Muscle layer of duodenum (tissue), 2 donors: ENCODE measurements around the gene TSSK6.
A peak's percentile ranks its signal among the peaks of the same experiment; 100 is the strongest.

Source experiments
- H3K27ac ChIP-seq: one replicate; pipeline ENCODE4 v1.7.0; 2013; ENCODE audit warnings: mild to moderate bottlenecking, low read length
- H3K27me3 ChIP-seq: one replicate; pipeline ENCODE4 v1.7.0; 2013; ENCODE audit warnings: low read depth, mild to moderate bottlenecking, control low read depth, low read length
- H3K36me3 ChIP-seq, 2 donors: one replicate each; pipeline ENCODE4 v1.7.0; 2013; ENCODE audit warnings: low read length in 2 of 2, control low read depth in 1 of 2, mild to moderate bottlenecking in 1 of 2; ENCODE audit not compliant: insufficient read depth in 2 of 2, control insufficient read depth in 1 of 2
- H3K4me1 ChIP-seq, 2 donors: one replicate each; pipeline ENCODE4 v1.7.0; 2013; ENCODE audit warnings: low read length in 2 of 2, mild to moderate bottlenecking in 2 of 2, control low read depth in 1 of 2, moderate library complexity in 1 of 2; ENCODE audit not compliant: insufficient read depth in 2 of 2, control insufficient read depth in 1 of 2
- H3K4me3 ChIP-seq, 2 donors: one replicate each; pipeline ENCODE4 v1.7.0; 2013; ENCODE audit warnings: low read length in 2 of 2, low read depth in 1 of 2, mild to moderate bottlenecking in 1 of 2
- H3K9me3 ChIP-seq, 2 donors: one replicate each; pipeline ENCODE4 v1.7.0; 2013; ENCODE audit warnings: low read length in 2 of 2, control low read depth in 1 of 2, mild to moderate bottlenecking in 1 of 2; ENCODE audit not compliant: control insufficient read depth in 1 of 2
- donor health status: healthy.

Gene TSSK6

GRCh38 chr19:19488875-19489690 is 26.3 kb downstream of the TSSK6 start:
- Histone ChIP-seq H3K4me3 (peak overlapping the region; percentile 7 to 15), H3K4me1 (peaks cover 19 to 26% of the 10 kb centered on the region in 2 donors)

DNA sequence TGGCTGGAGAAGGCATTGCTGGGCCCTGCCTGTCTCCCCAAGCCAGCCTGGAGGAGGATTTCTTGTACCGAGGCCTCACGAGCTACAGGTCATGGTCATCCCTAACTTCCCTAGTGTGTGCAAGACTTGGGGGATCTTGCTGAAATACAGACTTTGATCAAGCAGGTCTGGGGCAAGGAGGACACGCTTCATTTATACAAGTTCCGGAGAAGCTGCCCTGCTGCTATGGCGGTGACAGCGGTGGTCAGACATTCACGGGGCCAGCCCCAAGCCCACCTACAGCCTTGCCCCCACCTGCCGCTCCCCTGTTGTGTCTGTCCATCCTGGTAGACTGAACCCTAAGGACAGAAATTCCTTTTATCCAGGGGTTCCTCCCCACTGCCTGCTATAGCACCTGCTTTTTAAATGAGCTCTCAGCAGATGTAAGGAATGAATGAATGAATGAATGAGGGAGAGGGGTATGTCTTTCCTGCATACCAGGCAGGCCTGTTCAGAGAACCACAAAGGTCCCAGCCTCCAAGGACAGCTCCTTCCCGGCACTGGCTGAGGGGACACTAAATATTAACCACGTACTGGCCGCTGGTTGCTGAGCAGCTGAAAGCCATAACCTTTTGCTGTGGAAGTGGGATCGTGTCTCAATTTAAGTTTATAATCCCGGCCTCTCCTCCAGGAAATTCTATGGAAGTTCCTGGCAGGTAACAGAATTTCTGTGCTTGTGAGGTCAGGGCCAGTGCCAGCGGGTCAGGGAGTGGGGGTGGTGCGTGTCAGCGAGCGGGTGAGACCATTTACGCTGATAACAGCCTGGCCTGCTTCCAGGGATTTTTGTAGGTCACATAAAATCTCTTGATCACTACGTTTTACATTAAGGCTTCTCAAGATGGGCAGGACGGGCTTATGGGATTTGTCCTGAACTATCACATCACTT is 27.1 kb downstream of the TSSK6 start:
- no peaks in the 10 kb centered on the region for H3K9me3 ChIP-seq
- H3K36me3 ChIP-seq: peaks cover 7 to 24% of the 10 kb centered on the region in 2 donors
- H3K27me3 ChIP-seq: no peaks in the 10 kb centered on the region
- peak overlapping the region; percentile 49 for H3K27ac ChIP-seq
- peaks cover 19 to 26% of the 10 kb centered on the region in 2 donors for H3K4me1 ChIP-seq
- H3K4me3 ChIP-seq: peak overlapping the region in 1 of 2 donors; percentile 7

More at GRCh38 chr19:19488875-19489690, 26.3 kb downstream of the TSSK6 start:
- H3K36me3 ChIP-seq: peaks cover 13 to 29% of the 10 kb centered on the region in 2 donors
- no peaks in the 10 kb centered on the region for H3K9me3 ChIP-seq
- peak overlapping the region; percentile 49 for H3K27ac ChIP-seq
- H3K27me3 ChIP-seq: no peaks in the 10 kb centered on the region

GRCh38 chr19:19487077-19487949 is 28.0 kb downstream of the TSSK6 start:
- Histone ChIP-seq H3K27me3 (no peaks in the 10 kb centered on the region), H3K4me1 (peaks cover 19 to 32% of the 10 kb centered on the region in 2 donors), H3K4me3 (no peak overlapping the region), H3K9me3 (no peaks in the 10 kb centered on the region), H3K27ac (no peak overlapping the region), H3K36me3 (peaks cover 1 to 15% of the 10 kb centered on the region in 2 donors)

GRCh38 chr19:19486343-19487076 is 28.8 kb downstream of the TSSK6 start:
- Histone ChIP-seq H3K27ac (no peak overlapping the region), H3K9me3 (no peaks in the 10 kb centered on the region), H3K4me1 (peaks cover 19 to 32% of the 10 kb centered on the region in 2 donors), H3K27me3 (no peaks in the 10 kb centered on the region), H3K4me3 (no peak overlapping the region), H3K36me3 (peaks cover 0 to 9% of the 10 kb centered on the region in 2 donors)

- Histone ChIP-seq H3K27ac (no peak overlapping the region), H3K9me3 (no peaks in the 10 kb centered on the region), H3K4me1 (peaks cover 19 to 32% of the 10 kb centered on the region in 2 donors), H3K36me3 (peaks cover under 1 to 10% of the 10 kb centered on the region in 2 donors), H3K27me3 (no peaks in the 10 kb centered on the region), H3K4me3 (no peak overlapping the region)
Measured at GRCh38 chr19:19485998-19486290, 29.4 kb downstream of the TSSK6 start.

GRCh38 chr19:19485161-19485997 is 30.0 kb downstream of the TSSK6 start:
- peaks cover 6 to 15% of the 10 kb centered on the region in 2 donors for H3K36me3 ChIP-seq
- no peak overlapping the region for H3K27ac ChIP-seq
- peaks cover 19 to 31% of the 10 kb centered on the region in 2 donors for H3K4me1 ChIP-seq
- H3K27me3 ChIP-seq: no peaks in the 10 kb centered on the region
- H3K9me3 ChIP-seq: no peaks in the 10 kb centered on the region
- H3K4me3 ChIP-seq: no peak overlapping the region

GRCh38 chr19:19482809-19483596 is 32.3 kb downstream of the TSSK6 start:
- Histone ChIP-seq H3K27ac (no peak overlapping the region), H3K36me3 (peaks cover 8 to 18% of the 10 kb centered on the region in 2 donors), H3K4me1 (peaks cover 0 to 16% of the 10 kb centered on the region in 2 donors), H3K27me3 (no peaks in the 10 kb centered on the region), H3K9me3 (no peaks in the 10 kb centered on the region), H3K4me3 (no peak overlapping the region)

DNA sequence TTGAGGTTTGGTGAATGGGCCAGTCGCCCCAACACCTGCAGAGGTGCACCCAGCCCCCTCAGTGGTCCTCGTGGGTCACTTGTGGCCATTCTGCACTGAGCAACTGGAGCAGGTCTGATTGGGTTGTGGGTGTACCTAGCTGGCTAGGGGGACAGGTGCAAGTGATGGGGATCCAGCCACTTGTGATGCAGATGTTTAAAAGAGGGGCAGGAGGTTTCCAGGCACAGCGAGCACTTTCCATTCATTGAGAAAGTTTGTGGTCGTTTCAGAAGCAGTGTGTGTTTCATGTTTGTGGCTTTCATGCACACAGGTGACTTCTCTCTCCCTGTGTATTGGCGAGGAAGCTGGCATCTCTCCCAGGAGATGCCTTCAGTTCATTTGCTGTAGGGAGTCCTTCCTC is 34.7 kb downstream of the TSSK6 start:
- H3K36me3 ChIP-seq: peaks cover 8 to 12% of the 10 kb centered on the region in 2 donors

GRCh38 chr19:19477705-19478383 is 37.5 kb downstream of the TSSK6 start:
- H3K36me3 ChIP-seq: peaks cover 12 to 19% of the 10 kb centered on the region in 2 donors
- H3K4me3 ChIP-seq: no peak overlapping the region
- no peaks in the 10 kb centered on the region for H3K27me3 ChIP-seq
- H3K9me3 ChIP-seq: no peaks in the 10 kb centered on the region
- no peak overlapping the region for H3K27ac ChIP-seq
- H3K4me1 ChIP-seq: peaks cover 0 to 2% of the 10 kb centered on the region in 2 donors

More for the DNA sequence above, 34.7 kb downstream of the TSSK6 start:
- H3K4me3 ChIP-seq: no peak overlapping the region
- H3K27me3 ChIP-seq: no peaks in the 10 kb centered on the region
- peaks cover 0 to 14% of the 10 kb centered on the region in 2 donors for H3K4me1 ChIP-seq
- no peaks in the 10 kb centered on the region for H3K9me3 ChIP-seq
- no peak overlapping the region for H3K27ac ChIP-seq
